Fibroblast of lung (primary cell): ENCODE data around the gene SDK1. TPM values are rescaled to one million over a fixed set of nuclear protein-coding genes. Genes with fewer than 3 reads are reported as not detected.

Experiments
- DNase-seq, 2 donors: peaks; one replicate each; pipeline versions ENCODE4 v3.0.0 to v3.0.0-alpha.2; 2010; ENCODE audit warnings: low read depth in 2 of 2
- H2AFZ ChIP-seq: 2 replicates; pipeline ENCODE4 v1.5.1; 2012; ENCODE audit warnings: low read length, control low read depth, inconsistent platforms
- H3K27ac ChIP-seq: 2 replicates; pipeline ENCODE4 v1.5.1; 2011; ENCODE audit warnings: low read length, control low read depth; ENCODE audit not compliant: insufficient read depth
- H3K27me3 ChIP-seq: 2 replicates; pipeline ENCODE4 v1.5.1; 2011; ENCODE audit warnings: mild to moderate bottlenecking, low read length; ENCODE audit not compliant: control insufficient read depth, insufficient read depth
- H3K36me3 ChIP-seq: 2 replicates; pipeline ENCODE4 v1.5.1; 2011; ENCODE audit warnings: low read length; ENCODE audit not compliant: control insufficient read depth, insufficient read depth
- H3K4me1 ChIP-seq: 2 replicates; pipeline ENCODE4 v1.5.1; 2011; ENCODE audit warnings: low read length; ENCODE audit not compliant: control insufficient read depth, insufficient read depth; ENCODE audit errors: extremely low read depth
- H3K4me2 ChIP-seq: 2 replicates; pipeline ENCODE4 v1.5.1; 2011; ENCODE audit warnings: low read length, control low read depth; ENCODE audit not compliant: insufficient read depth; ENCODE audit errors: extremely low read depth
- H3K4me3 ChIP-seq, 4 experiments: fragments of 200-600 bp in 1 of 4; sonication (generic) in 1 of 4; replicated peaks in 1 of 4; 2 replicates each; pipeline ENCODE4 v1.5.1; 2011 to 2016; ENCODE audit warnings: low read length in 4 of 4, low read depth in 3 of 4, mild to moderate bottlenecking in 3 of 4, control low read depth in 2 of 4, inconsistent platforms in 1 of 4, mixed read lengths in 1 of 4; ENCODE audit not compliant: insufficient read depth in 1 of 4; ENCODE audit errors: control extremely low read depth in 1 of 4
- H3K79me2 ChIP-seq: 2 replicates; pipeline ENCODE4 v1.5.1; 2012; ENCODE audit warnings: mild to moderate bottlenecking, low read length, inconsistent platforms; ENCODE audit not compliant: control insufficient read depth, insufficient read depth
- H3K9ac ChIP-seq: 2 replicates; pipeline ENCODE4 v1.5.1; 2011; ENCODE audit warnings: mild to moderate bottlenecking, low read length, control low read depth; ENCODE audit not compliant: insufficient read depth
- H3K9me3 ChIP-seq: 2 replicates; pipeline ENCODE4 v1.5.1; 2012; ENCODE audit warnings: low read depth, low read length; ENCODE audit not compliant: control insufficient read depth, insufficient read depth
- H4K20me1 ChIP-seq: 2 replicates; pipeline ENCODE4 v1.5.1; 2011; ENCODE audit warnings: low read length; ENCODE audit not compliant: control insufficient read depth, insufficient read depth; ENCODE audit errors: extremely low read depth
- EZH2 ChIP-seq: IDR thresholded peaks from 2 replicates; pipeline ENCODE4 v1.5.1; 2012; ENCODE audit warnings: low read length, control low read depth, mild to moderate bottlenecking; ENCODE audit errors: missing control alignments
- polyA plus RNA-seq, 2 donors: library from polyadenylated mRNA; depleted of rRNA in 1 of 2; stranded (reverse) in 1 of 2; unstranded in 1 of 2; fragments of >200 nt; gene quantifications; 2 replicates each; pipeline ENCODE4 v1.2.1, GENCODE V29; 2011 to 2012; ENCODE audit warnings: missing spikeins in 1 of 2
- total RNA-seq: library from RNA; depleted of rRNA; stranded (reverse); fragments of >200 nt; gene quantifications from 2 replicates; pipeline ENCODE4 v1.2.1, GENCODE V29; 2014
- TF ChIP-seq, protein P1 (sequence below), 2 donors: IDR thresholded peaks in 1 of 2; conservative IDR thresholded peaks in 1 of 2; 1 replicate in 1 of 2; 2 replicates in 1 of 2; pipeline ENCODE4 v1.5.1; 2011 to 2012; ENCODE audit warnings: low read length in 2 of 2, control low read depth in 1 of 2, inconsistent platforms in 1 of 2, low read depth in 1 of 2, mild to moderate bottlenecking in 1 of 2

SDK1 gene
- total and polyA plus RNA-seq, 2 donors (not counting 1 experiment from before 2014, with no cell fraction given): 1.0 to 8.6 TPM

DNA sequence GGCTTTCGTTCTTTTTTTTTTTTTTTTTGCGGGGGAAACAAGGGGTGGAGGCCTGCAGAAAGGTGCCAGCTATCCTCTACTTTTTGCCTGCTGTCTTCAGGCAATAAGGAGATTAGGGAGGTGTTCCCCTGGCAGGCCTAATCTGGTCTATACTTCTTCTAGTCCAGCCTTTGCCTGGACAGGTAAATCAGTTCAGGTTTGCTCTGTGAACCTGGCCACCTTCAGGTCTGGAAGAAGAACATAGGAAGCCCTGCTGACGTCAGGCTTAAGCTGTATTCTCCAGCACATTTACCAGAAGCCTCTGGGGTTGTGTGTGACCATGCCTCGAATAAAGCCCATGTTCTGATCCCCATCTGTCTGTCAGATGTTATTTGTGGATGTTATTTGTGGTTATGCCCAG, 115.4 kb downstream of the SDK1 start:
- Histone ChIP-seq H3K9me3 (no peaks in the 10 kb centered on the region), H3K27me3 (no peaks in the 10 kb centered on the region), H3K79me2 (no peaks in the 10 kb centered on the region), H3K4me1 (no peaks in the 10 kb centered on the region), H3K4me2 (no peak overlapping the region), H3K36me3 (no peaks in the 10 kb centered on the region), H2AFZ (no peak overlapping the region), H4K20me1 (no peaks in the 10 kb centered on the region), H3K9ac (no peak overlapping the region), H3K4me3 (no peak overlapping the region), H3K27ac (no peak overlapping the region)
- no peak for TF ChIP-seq EZH2
- TF ChIP-seq, protein P1, sequence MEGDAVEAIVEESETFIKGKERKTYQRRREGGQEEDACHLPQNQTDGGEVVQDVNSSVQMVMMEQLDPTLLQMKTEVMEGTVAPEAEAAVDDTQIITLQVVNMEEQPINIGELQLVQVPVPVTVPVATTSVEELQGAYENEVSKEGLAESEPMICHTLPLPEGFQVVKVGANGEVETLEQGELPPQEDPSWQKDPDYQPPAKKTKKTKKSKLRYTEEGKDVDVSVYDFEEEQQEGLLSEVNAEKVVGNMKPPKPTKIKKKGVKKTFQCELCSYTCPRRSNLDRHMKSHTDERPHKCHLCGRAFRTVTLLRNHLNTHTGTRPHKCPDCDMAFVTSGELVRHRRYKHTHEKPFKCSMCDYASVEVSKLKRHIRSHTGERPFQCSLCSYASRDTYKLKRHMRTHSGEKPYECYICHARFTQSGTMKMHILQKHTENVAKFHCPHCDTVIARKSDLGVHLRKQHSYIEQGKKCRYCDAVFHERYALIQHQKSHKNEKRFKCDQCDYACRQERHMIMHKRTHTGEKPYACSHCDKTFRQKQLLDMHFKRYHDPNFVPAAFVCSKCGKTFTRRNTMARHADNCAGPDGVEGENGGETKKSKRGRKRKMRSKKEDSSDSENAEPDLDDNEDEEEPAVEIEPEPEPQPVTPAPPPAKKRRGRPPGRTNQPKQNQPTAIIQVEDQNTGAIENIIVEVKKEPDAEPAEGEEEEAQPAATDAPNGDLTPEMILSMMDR (conservative IDR thresholded peaks at IDR 0.05 in 1 of 2, IDR thresholded peaks at IDR 0.05 in 1 of 2; ENCODE audit: low read depth in 1 of 2, low read length in 2 of 2): no peak
- DNase-seq: no peak

DNA sequence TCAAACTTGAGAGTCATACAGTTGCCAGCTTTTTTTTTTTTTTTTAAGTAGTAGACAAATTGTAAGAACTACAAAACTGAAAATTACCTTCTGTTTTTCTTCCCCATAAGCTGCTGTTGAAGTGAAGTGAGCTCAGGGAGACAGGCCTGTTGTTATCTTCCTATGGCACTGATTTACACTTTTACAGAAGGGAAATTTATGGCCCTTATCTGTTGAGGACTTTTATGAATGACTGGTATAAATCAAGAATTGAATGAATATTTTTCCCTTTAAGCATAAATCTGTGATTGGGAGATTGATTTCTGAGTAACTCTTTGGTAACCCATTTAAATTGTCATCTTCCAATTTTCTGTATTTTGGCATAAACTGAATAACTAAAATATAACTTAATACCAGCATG, 124.0 kb downstream of the SDK1 start:
- Histone ChIP-seq H3K9ac (no peak overlapping the region), H3K4me1 (no peaks in the 10 kb centered on the region), H3K36me3 (no peaks in the 10 kb centered on the region), H3K4me3 (no peak overlapping the region), H3K4me2 (no peak overlapping the region), H3K27ac (no peak overlapping the region), H4K20me1 (no peaks in the 10 kb centered on the region), H3K27me3 (no peaks in the 10 kb centered on the region), H2AFZ (no peak overlapping the region), H3K79me2 (no peaks in the 10 kb centered on the region), H3K9me3 (no peaks in the 10 kb centered on the region)
- no peak for DNase-seq
- TF ChIP-seq EZH2: no peak
- TF ChIP-seq, protein P1 (conservative IDR thresholded peaks at IDR 0.05 in 1 of 2, IDR thresholded peaks at IDR 0.05 in 1 of 2; ENCODE audit: low read depth in 1 of 2, low read length in 2 of 2): no peak

DNA sequence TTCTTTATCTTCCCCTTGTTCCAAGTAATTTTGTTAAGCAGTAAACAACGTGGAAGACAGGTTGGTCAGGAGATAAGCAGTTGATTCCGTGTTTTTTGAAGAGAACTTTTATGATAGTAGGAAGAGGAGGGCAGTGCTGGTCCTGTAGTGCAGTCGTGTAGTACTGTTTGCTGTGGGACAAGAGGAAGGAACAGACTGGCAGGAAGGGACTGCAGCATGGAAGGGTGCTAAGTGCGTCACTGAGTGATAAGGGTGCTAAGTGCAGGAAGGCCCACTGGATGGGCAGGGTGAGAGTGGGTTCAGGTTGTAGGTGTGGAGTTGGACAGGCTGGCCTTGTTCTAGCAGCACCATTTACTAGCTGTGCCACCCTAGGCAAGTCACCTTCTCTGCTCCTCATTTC, 125.0 kb downstream of the SDK1 start:
- no peak overlapping the region for H3K4me3 ChIP-seq
- no peaks in the 10 kb centered on the region for H3K36me3 ChIP-seq
- no peaks in the 10 kb centered on the region for H3K9me3 ChIP-seq
- no peaks in the 10 kb centered on the region for H3K27me3 ChIP-seq
- DNase-seq: no peak
- no peaks in the 10 kb centered on the region for H3K79me2 ChIP-seq
- H3K4me2 ChIP-seq: no peak overlapping the region
- TF ChIP-seq EZH2: no peak
- TF ChIP-seq, protein P1 (conservative IDR thresholded peaks at IDR 0.05 in 1 of 2, IDR thresholded peaks at IDR 0.05 in 1 of 2; ENCODE audit: low read depth in 1 of 2, low read length in 2 of 2): no peak
- H2AFZ ChIP-seq: no peak overlapping the region
- no peaks in the 10 kb centered on the region for H4K20me1 ChIP-seq
- no peak overlapping the region for H3K9ac ChIP-seq
- no peaks in the 10 kb centered on the region for H3K4me1 ChIP-seq
- no peak overlapping the region for H3K27ac ChIP-seq
